ENCODE data around the gene FEM1A. TPM values are rescaled to one million over a fixed set of nuclear protein-coding genes. Genes with fewer than 3 reads are reported as not detected.
"Not testable (repeated sequence)": the region's sequence is repeated elsewhere in the genome, so short reads cannot be mapped to it uniquely, and the experiment has no call there.

Gene FEM1A
- total RNA-seq, 2 donors from 2014 or later: 7.1 to 15.4 TPM

DNA sequence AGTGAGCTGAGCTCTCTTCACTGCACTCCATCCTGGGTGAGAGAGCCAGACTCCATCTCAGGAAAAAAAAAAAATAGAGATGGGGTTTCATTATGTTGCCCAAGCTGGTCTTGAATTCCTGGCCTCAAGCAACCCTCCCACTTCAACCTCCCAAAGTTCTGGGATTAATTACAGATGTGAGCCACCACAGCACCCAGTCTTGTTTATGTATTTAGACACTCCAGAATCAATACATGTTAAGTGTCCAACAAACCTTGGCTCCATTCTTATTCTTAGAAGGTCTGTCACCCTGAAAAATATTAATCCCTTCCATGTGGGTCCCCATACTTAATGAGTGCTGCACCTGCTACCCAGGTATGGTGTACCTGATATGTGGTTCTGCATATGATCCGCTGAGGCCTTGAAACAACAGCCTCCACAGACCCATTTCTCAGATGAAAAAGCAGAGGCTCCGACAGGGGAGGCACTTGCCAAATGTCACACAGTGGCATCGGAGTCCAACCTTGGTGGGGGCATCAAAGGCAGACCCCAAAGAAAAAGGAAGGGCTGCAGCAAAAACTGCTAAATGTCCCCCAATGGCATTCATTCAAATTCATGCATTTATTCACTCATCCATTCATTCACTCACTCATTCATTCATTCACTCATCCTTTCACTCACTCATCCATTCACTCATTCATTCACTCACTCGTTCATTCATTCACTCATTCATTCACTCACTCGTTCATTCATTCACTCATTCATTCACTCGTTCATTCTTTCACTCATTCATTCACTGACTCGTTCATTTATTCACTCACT, 23.3 kb downstream of the FEM1A start:
- Mint-ChIP-seq H3K4me1 (peaks cover 25% of the 10 kb centered on the region), H3K4me3 (peak overlapping the region; percentile 63), H3K9me3 (no peaks in the 10 kb centered on the region), H3K27me3 (no peaks in the 10 kb centered on the region), H3K36me3 (ENCODE audit: low read depth) (peaks cover 40% of the 10 kb centered on the region), H3K27ac (no peak overlapping the region)
- ATAC-seq (replicated peaks): no peak

DNA sequence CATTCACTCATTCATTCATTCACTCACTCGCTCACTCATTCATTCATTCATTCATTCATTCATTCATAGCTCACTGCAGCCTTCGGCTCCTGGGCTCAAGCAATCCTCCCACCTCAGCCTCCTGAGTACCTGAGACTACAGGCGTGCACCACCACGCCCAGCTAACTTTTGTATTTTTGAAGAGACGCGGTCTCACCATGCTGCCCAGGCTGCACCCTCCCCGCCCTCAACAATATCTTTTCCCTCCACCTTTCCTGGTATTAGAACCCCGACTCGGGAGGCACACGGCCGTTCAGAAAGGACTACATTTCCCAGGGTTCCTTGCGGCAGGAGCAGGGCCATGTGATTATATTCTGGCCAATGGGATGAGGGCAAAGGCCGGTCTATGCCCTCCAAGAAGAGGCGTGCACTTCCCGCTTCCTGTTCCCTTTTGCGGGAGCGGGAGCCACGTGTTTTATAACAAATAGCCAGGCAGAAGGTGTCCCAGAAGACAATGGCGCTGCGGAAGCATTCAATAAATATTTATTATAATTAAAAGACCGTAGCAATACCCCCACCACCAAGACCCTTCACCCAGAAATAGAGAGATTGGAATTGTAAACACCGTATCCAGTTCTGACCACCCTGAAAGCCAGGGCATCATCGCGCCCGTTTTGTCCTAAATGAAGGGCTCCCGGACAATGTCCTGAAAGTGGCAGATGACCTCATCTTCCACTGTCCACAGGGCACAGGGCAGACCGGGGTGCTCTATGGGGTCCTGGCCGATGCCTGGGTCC, 24.1 kb downstream of the FEM1A start:
- H3K36me3 Mint-ChIP-seq (ENCODE audit: low read depth): peaks cover 47% of the 10 kb centered on the region
- no peaks in the 10 kb centered on the region for H3K27me3 Mint-ChIP-seq
- peak; percentile 72 for ATAC-seq (replicated peaks)
- H3K4me1 Mint-ChIP-seq: peaks cover 25% of the 10 kb centered on the region
- H3K27ac Mint-ChIP-seq: peak overlapping the region; percentile 47
- H3K4me3 Mint-ChIP-seq: peak overlapping the region; percentile 63
- no peaks in the 10 kb centered on the region for H3K9me3 Mint-ChIP-seq

DNA sequence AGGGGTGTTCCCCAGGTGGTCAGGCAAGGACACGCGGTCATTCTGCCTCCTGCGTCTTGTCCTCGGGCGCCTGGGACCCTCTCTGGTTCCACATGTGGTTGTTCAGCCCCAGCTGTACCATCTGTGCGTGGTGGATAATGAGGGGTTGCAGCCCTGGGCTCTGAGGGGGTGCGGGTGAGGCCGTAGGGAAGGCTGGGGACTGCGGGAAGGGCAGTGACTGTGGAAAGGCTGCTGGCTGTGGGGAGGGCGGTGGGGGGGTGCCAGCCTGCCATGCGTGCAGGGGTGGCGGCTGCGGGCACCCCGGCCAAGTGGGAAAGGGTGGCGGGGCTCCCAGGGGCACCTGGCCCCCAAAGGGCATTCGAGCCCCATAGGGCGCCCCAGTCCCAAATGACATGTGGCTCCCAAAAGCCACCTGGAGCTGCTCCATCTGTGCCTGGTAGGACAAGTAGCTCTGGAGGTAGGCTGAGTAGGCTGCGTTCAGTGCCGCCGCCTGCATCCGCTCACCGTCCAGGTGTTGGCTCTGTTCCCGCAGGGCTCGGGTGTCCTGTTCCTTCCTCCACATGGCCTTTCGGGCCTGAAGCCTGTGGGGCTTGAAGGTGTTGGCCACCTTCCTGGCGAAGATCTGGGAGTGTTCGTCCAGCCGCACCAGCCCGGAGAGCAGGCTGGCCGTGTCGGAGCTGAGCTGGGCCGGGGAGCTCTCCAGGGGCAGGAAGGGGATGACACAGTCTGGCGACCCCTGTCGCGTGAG, 24.8 kb downstream of the FEM1A start:
- no peak for ATAC-seq (replicated peaks)
- peaks cover 55% of the 10 kb centered on the region for H3K36me3 Mint-ChIP-seq (ENCODE audit: low read depth)
- H3K27ac Mint-ChIP-seq: no peak overlapping the region
- no peaks in the 10 kb centered on the region for H3K9me3 Mint-ChIP-seq
- peak overlapping the region; percentile 63 for H3K4me3 Mint-ChIP-seq
- H3K27me3 Mint-ChIP-seq: no peaks in the 10 kb centered on the region
- H3K4me1 Mint-ChIP-seq: peaks cover 25% of the 10 kb centered on the region

DNA sequence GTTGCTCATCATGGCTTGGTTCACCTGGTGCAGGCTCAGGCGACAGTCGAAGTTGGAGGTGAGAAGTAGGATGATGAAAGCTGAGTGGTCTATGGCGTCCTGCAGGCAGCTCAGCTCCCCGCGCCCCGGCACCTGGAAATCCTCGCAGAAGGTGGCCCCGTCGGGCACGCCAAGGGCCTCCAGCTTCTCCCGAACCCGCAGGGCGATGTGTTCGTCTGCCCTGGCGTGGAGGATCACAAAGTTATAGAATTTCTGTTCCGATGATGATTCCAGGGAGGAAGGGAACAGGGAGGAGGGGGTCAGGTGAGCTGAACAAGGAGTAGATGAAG, 25.4 kb downstream of the FEM1A start:
- Mint-ChIP-seq H3K27ac (no peak overlapping the region), H3K27me3 (no peaks in the 10 kb centered on the region), H3K36me3 (ENCODE audit: low read depth) (peaks cover 58% of the 10 kb centered on the region), H3K4me3 (peak overlapping the region; percentile 63), H3K4me1 (peaks cover 20% of the 10 kb centered on the region), H3K9me3 (no peaks in the 10 kb centered on the region)
- ATAC-seq (replicated peaks): no peak

DNA sequence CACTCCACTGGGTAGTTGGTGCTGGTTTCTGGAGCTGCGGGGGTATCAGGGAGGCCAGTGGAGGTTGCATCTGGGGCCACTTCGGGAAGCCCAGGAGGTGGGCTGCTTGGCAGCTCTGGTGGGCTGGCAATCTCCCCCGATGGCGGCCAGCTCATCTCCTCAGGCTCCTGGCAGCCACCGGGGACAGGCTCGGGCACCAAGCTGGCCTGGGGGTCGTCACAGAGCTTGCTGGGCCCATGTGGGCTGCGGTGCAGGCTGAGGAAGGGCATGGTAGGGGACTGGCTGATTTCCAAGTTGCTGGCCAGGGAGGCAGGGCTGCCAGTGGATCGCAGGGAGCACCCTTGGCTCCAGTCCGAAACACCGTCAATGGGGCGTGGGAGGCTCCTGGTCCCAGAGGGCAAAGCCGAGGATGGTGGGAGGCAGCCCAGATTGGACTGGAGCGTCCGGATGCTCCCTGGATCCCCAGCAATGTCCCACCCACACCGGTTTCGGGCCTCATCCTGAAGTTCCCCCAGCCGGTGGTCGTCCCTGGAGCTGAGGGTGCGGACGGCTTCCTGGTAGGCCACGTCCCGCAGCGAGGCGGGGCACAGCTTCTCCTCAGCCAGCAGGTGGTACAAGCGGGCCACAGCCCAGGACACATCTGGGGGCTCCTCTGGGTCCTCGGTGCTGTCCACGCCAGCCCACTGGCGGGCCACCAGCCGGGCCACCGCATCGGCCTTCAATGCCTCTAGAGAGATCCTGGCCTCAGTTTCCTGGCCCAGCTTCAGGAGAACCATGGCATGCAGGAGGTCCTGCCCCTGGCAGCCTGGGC, 26.1 kb downstream of the FEM1A start:
- Mint-ChIP-seq H3K4me1 (peaks cover 17% of the 10 kb centered on the region), H3K27me3 (no peaks in the 10 kb centered on the region), H3K9me3 (no peaks in the 10 kb centered on the region), H3K4me3 (no peak overlapping the region), H3K36me3 (ENCODE audit: low read depth) (peaks cover 65% of the 10 kb centered on the region), H3K27ac (no peak overlapping the region)
- no peak for ATAC-seq (replicated peaks)

DNA sequence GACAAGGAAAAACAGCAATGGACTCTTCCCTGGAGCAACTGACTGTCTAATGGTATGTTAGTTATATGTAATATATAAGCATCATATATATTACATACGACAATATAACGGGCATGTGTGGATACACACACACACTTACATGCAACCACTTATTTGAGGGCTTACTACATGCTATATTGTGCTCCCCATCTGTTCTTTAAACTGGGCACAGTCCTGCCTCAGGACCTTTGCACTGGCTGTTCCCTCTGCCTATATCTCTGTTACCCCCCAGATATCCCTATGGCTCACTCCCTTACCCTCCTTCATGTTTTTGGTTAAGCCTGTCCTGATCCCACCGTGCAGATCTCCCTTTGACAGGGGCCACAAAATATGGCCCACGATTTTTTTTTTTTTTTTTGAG, 29.7 kb downstream of the FEM1A start:
- no peak for ATAC-seq (replicated peaks)
- Mint-ChIP-seq H3K9me3 (no peaks in the 10 kb centered on the region), H3K4me3 (no peak overlapping the region), H3K36me3 (ENCODE audit: low read depth) (peaks cover 87% of the 10 kb centered on the region), H3K27ac (no peak overlapping the region), H3K4me1 (no peaks in the 10 kb centered on the region), H3K27me3 (no peaks in the 10 kb centered on the region)

DNA sequence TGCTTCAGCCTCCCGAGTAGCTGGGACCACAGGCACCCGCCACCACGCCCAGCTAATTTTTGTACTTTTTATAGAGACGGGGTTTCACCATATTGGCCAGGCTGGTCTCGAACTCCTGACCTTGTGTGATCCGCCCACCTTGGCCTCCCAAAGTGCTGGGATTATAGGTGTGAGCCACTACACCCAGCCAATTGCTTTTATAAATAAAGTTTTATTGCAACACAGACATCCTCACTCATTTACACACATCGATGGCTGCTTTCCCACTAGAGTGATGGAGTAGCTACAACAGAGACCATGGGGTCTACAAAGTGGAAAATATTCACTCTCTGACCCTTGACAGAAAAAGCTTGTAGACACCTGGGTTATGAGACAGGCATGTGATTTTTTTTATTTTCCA, 30.8 kb downstream of the FEM1A start:
- H3K27me3 Mint-ChIP-seq; H3K4me1 Mint-ChIP-seq; H3K9me3 Mint-ChIP-seq; H3K4me3 Mint-ChIP-seq; ATAC-seq (replicated peaks); H3K27ac Mint-ChIP-seq: not testable (repeated sequence)
- H3K36me3 Mint-ChIP-seq (ENCODE audit: low read depth): peaks cover 82% of the 10 kb centered on the region

DNA sequence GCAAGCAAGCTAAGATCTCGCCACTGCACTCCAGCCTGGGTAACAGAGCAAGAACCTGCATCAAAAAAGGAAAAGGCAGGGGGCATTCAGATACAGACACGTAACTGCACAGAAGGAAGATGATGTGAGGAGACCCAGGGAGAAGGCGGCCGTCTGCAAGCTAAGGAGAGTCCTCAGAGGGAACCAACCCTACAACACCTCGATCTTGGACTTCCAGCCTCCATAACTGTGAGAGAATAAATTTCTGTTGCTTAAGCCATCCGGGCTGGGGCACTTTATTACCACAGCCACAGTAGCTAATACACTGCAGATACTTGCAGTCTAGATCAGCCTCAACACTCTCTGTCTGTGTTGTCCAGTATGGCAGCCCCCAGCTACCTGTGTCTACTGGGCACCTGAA, 32.0 kb downstream of the FEM1A start:
- no peak for ATAC-seq (replicated peaks)
- H3K4me1 Mint-ChIP-seq: peaks cover 5% of the 10 kb centered on the region
- no peaks in the 10 kb centered on the region for H3K27me3 Mint-ChIP-seq
- no peak overlapping the region for H3K4me3 Mint-ChIP-seq
- peaks cover 77% of the 10 kb centered on the region for H3K36me3 Mint-ChIP-seq (ENCODE audit: low read depth)
- H3K9me3 Mint-ChIP-seq: no peaks in the 10 kb centered on the region
- H3K27ac Mint-ChIP-seq: no peak overlapping the region

DNA sequence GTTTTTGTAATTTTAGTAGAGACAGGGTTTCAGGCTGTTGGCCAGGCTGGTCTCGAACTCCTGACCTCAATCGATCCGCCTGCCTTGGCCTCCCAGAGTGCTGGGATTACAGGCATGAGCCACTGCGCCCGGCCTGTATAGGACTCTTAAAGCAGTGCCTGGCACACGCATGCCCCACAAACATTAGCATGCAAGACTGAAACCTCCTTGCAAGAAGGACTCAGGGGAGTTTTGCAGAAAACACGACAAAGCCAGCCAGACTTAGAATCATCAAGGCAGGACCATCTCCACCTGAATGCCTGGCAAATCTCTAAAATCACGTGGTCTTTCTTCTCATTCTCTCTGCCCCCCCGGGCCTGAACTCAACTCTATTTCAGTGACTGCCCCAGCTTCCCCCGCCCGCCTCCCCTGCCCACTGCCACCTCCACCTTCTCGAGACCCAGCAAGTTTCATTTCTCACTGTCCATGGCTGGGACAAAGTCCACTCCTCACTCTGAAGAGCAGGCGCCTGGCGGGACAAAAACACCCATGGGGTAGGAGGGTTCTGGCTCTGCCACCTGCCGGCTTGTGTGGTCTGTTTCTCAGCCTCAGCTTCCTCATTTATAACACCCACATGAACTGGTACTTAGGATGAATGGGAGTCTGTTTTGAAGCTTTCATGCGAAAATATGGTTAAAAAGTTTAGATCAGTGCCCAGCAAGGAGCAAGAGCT, 37.6 kb downstream of the FEM1A start:
- Mint-ChIP-seq H3K4me1 (peaks cover 17% of the 10 kb centered on the region), H3K9me3 (no peaks in the 10 kb centered on the region), H3K27ac (peak overlapping the region; percentile 58), H3K27me3 (no peaks in the 10 kb centered on the region), H3K36me3 (ENCODE audit: low read depth) (peaks cover 53% of the 10 kb centered on the region), H3K4me3 (peak overlapping the region; percentile 89)
- no peak for ATAC-seq (replicated peaks)

DNA sequence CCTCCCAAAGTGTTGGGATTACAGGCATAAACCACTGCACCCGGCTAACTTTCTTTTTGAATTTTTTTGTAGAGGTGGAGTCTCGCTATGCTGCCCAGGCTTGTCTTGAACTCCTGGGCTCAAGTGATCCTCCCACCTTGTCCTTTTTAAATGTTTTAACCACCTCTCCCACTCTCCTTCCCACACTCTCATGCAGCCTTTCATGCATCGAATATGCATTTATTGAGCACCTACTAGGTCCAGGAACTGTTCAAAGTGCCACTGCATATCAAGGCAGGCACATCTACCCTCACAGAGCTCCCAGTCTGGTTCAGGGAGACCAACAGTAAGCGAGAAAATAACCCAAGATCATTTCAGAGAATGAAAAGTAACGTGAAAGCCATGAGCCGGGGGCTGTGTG, 38.8 kb downstream of the FEM1A start:
- no peak for ATAC-seq (replicated peaks)
- Mint-ChIP-seq H3K27ac (peak overlapping the region; percentile 90), H3K9me3 (no peaks in the 10 kb centered on the region), H3K36me3 (ENCODE audit: low read depth) (peaks cover 46% of the 10 kb centered on the region), H3K4me3 (peak overlapping the region; percentile 89), H3K27me3 (no peaks in the 10 kb centered on the region), H3K4me1 (peaks cover 17% of the 10 kb centered on the region)

DNA sequence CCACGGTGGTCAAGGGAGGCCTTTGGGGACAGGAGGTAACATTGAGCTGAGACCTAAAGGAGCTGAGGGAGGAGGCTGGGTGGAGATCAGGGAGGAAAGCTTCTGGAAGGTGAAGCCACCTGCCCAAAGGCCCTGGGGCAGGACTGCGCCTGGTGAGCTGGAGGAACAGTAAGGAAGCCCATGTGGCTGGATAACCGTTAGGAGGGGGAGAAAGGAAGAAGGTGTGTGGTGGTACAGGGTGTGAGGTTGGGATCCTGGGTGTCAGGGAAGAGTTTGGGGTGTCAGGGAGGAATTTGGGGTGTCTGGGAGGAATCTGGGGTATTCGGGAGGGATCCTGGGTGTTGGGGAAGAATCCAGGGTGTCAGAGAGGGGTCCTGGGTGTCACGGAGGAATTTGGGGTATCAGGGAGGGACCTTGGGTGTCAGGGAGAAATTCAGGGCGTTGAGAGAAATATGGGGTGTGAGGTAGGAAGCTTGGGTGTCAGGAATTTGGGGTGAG, 39.3 kb downstream of the FEM1A start:
- Mint-ChIP-seq H3K36me3 (ENCODE audit: low read depth) (peaks cover 42% of the 10 kb centered on the region), H3K27me3 (no peaks in the 10 kb centered on the region), H3K27ac (peak overlapping the region; percentile 90), H3K4me3 (peak overlapping the region; percentile 89), H3K9me3 (no peaks in the 10 kb centered on the region), H3K4me1 (peaks cover 17% of the 10 kb centered on the region)
- no peak for ATAC-seq (replicated peaks)

DNA sequence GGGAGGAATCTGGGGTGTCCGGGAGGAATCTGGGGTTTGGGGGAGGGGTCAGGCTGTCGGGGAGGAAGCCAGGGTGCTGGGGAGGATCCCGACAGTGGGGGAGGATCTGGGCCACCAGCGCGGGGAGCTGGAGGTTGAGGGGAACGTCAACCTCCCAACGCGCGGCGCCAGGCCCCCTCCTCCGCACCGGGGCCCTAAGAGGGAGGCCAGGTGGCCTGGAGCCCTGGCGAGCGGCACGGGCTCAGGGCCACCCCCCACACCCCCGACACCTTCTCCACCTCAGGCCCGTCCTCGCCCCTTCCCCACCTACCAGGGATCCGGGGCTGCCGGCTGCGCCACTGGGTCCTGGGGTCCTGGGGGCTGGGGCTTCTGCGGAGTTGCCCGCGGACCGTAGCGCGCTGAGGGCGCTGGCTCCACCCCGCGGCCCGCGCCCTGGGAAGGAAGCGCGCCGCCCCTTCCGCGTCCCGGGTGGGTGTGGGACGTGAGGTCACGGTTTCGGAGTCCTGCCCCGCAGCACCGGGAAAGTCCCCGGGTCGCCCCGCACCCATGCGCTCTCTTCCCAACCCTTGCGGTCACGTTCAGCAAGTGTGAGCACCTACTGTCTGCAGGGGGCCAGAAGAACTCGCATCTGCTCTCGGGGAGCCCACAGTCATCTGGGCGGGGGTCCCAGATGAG, 39.9 kb downstream of the FEM1A start, which contains the start of gene TICAM1:
TICAM1 (minus strand) TSS at position 409 of the 675 bp plus-strand sequence. CDS start 13,335 bp downstream, outside the sequence.
- peaks cover 36% of the 10 kb centered on the region for H3K36me3 Mint-ChIP-seq (ENCODE audit: low read depth)
- no peaks in the 10 kb centered on the region for H3K9me3 Mint-ChIP-seq
- peak within 1 kb of the TSS; percentile 89 for H3K4me3 Mint-ChIP-seq
- peak; percentile 96 for ATAC-seq (replicated peaks)
- peak within 1 kb of the TSS; percentile 90 for H3K27ac Mint-ChIP-seq
- no peaks in the 10 kb centered on the region for H3K27me3 Mint-ChIP-seq
- peaks cover 17% of the 10 kb centered on the region for H3K4me1 Mint-ChIP-seq

DNA sequence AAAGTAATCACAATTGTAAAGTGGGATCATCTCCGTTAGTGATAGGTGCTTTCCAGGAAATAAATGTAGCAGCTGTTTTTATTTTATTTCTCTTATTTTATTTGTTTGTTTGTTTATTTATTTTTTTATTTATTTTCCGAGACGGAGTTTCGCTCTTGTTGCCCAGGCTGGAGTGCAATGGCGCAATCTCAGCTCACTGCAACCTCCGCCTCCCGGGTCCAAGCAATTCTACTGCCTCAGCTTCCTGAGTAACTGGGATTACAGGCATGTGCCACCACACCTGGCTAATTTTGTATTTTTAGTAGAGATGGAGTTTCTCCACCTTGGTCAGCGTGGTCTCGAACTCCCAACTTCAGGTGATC, 40.4 kb downstream of the FEM1A start:
- not testable (repeated sequence) for ATAC-seq (replicated peaks); H3K27me3 Mint-ChIP-seq; H3K9me3 Mint-ChIP-seq
- peak overlapping the region; percentile 89 for H3K4me3 Mint-ChIP-seq
- H3K4me1 Mint-ChIP-seq: peaks cover 17% of the 10 kb centered on the region
- peak overlapping the region; percentile 90 for H3K27ac Mint-ChIP-seq
- H3K36me3 Mint-ChIP-seq (ENCODE audit: low read depth): peaks cover 33% of the 10 kb centered on the region

Measured in activated T-helper 17 cell treated with anti-CD3 and anti-CD28 coated beads, Interleukin-2, amount 50 U/mL, for 72 hours (primary cell).